IMR-90 (cell line): ENCODE results near the gene CLIC3. TPM values are rescaled to one million over a fixed set of nuclear protein-coding genes. Genes with fewer than 3 reads are reported as not detected.

Experiments
- ATAC-seq: fragments of 200-7000 bp; cut with Tn5 transposase; 2 replicates; pipeline ENCODE4 v1.9.1; 2020; ENCODE audit warnings: low read depth, mild to moderate bottlenecking, moderate library complexity
- BruUV-seq: library from RNA; stranded (reverse); fragments of 400-500 nt; replicated peaks from 2 replicates; lab custom pipeline; 2021; lab: Mats Ljungman, UMichigan
- CTCF ChIA-PET: fragments of 300-600 bp; formaldehyde crosslinking; extraction: SDS; loops from one replicate; lab custom pipeline; 2021; ENCODE audit warnings: antibody characterized with exemption; lab: Yijun Ruan, JAX
- POLR2A ChIA-PET: fragments of 300-600 bp; sonication (Branson Sonifier 250); formaldehyde crosslinking; loops from one replicate; lab custom pipeline; 2022; ENCODE audit warnings: antibody characterized with exemption; ENCODE audit not compliant: unreplicated experiment; lab: Charles Lee
- DNase-seq: peaks from one replicate; pipeline ENCODE4 v3.0.0; 2013
- H2AFZ ChIP-seq: replicated peaks from 2 replicates; pipeline ENCODE3; 2013; ENCODE audit warnings: low read length, mild to moderate bottlenecking; ENCODE audit not compliant: poor library complexity
- H2AK5ac ChIP-seq: 2 replicates; pipeline ENCODE4 v1.6.1; 2013; ENCODE audit warnings: low read depth, low read length, inconsistent platforms
- H2AK9ac ChIP-seq: replicated peaks from 2 replicates; pipeline ENCODE3; 2013; ENCODE audit warnings: mild to moderate bottlenecking, low read depth, low read length, moderate library complexity; ENCODE audit not compliant: poor library complexity
- H2BK120ac ChIP-seq: 2 replicates; pipeline ENCODE4 v1.6.1; 2013; ENCODE audit warnings: low read depth, low read length, inconsistent platforms
- H2BK15ac ChIP-seq: 3 replicates; pipeline ENCODE4 v1.6.1; 2013; ENCODE audit warnings: low read depth, low read length, inconsistent platforms
- H2BK20ac ChIP-seq: 2 replicates; pipeline ENCODE4 v1.6.1; 2013; ENCODE audit warnings: low read depth, mild to moderate bottlenecking, inconsistent platforms, low read length, moderate library complexity
- H2BK5ac ChIP-seq: 2 replicates; pipeline ENCODE4 v1.6.1; 2013; ENCODE audit warnings: mild to moderate bottlenecking, low read depth, low read length, inconsistent platforms; ENCODE audit not compliant: poor library complexity, severe bottlenecking
- H3K14ac ChIP-seq: replicated peaks from 2 replicates; pipeline ENCODE4 v1.6.1; 2013; ENCODE audit warnings: low read depth, low read length, inconsistent platforms
- H3K18ac ChIP-seq: 2 replicates; pipeline ENCODE4 v1.6.1; 2013; ENCODE audit warnings: low read depth, low read length, control low read depth
- H3K23ac ChIP-seq: 2 replicates; pipeline ENCODE4 v1.6.1; 2013; ENCODE audit warnings: low read depth, low read length, inconsistent platforms
- H3K27ac ChIP-seq: 2 replicates; pipeline ENCODE4 v1.5.1; 2013; ENCODE audit warnings: mild to moderate bottlenecking, control low read depth, low read length; ENCODE audit not compliant: insufficient read depth
- H3K27me3 ChIP-seq: 2 replicates; pipeline ENCODE4 v1.6.1; 2013; ENCODE audit warnings: low read length; ENCODE audit not compliant: control insufficient read depth, insufficient read depth
- H3K36me3 ChIP-seq: 2 replicates; pipeline ENCODE4 v1.6.1; 2013; ENCODE audit warnings: low read length, mixed read lengths; ENCODE audit not compliant: control insufficient read depth, insufficient read depth
- H3K4ac ChIP-seq: 2 replicates; pipeline ENCODE4 v1.6.1; 2013; ENCODE audit warnings: low read depth, low read length, inconsistent platforms
- H3K4me1 ChIP-seq: 2 replicates; pipeline ENCODE4 v1.6.1; 2013; ENCODE audit warnings: low read length, mixed read lengths; ENCODE audit not compliant: control insufficient read depth, insufficient read depth
- H3K4me2 ChIP-seq: 2 replicates; pipeline ENCODE4 v1.6.1; 2013; ENCODE audit warnings: low read depth, mild to moderate bottlenecking, control low read depth, low read length, moderate library complexity
- H3K4me3 ChIP-seq: 2 replicates; pipeline ENCODE4 v1.5.1; 2013; ENCODE audit warnings: low read depth, mild to moderate bottlenecking, control low read depth, low read length, moderate library complexity; ENCODE audit not compliant: insufficient read depth
- H3K56ac ChIP-seq: 2 replicates; pipeline ENCODE4 v1.6.1; 2013; ENCODE audit warnings: low read length, inconsistent platforms; ENCODE audit not compliant: insufficient read depth; ENCODE audit errors: extremely low read depth
- H3K79me1 ChIP-seq, 2 experiments: 2 replicates each; pipeline ENCODE4 v1.6.1; 2013; ENCODE audit warnings: low read length in 2 of 2, inconsistent platforms in 1 of 2, low read depth in 1 of 2
- H3K9ac ChIP-seq: 2 replicates; pipeline ENCODE4 v1.6.1; 2013; ENCODE audit warnings: low read depth, low read length, control low read depth
- H3K9me1 ChIP-seq: 2 replicates; pipeline ENCODE4 v1.6.1; 2013; ENCODE audit warnings: low read length, inconsistent platforms; ENCODE audit not compliant: insufficient read depth
- H3K9me3 ChIP-seq: 2 replicates; pipeline ENCODE4 v1.6.1; 2013; ENCODE audit warnings: low read length; ENCODE audit not compliant: control insufficient read depth, insufficient read depth
- H4K20me1 ChIP-seq: 2 replicates; pipeline ENCODE4 v1.6.1; 2013; ENCODE audit warnings: low read length, inconsistent platforms; ENCODE audit not compliant: insufficient read depth
- H4K5ac ChIP-seq: 2 replicates; pipeline ENCODE4 v1.6.1; 2013; ENCODE audit warnings: mild to moderate bottlenecking, low read depth, low read length, control low read depth
- H4K8ac ChIP-seq, 2 experiments: 2 replicates each; pipeline ENCODE4 v1.6.1; 2013; ENCODE audit warnings: low read depth in 2 of 2, low read length in 2 of 2, control low read depth in 1 of 2, inconsistent platforms in 1 of 2
- H4K91ac ChIP-seq: 2 replicates; pipeline ENCODE4 v1.6.1; 2013; ENCODE audit warnings: low read depth, low read length, inconsistent platforms; ENCODE audit not compliant: insufficient read depth
- BHLHE40 ChIP-seq: fragments of 150-350 bp; IDR thresholded peaks from 2 replicates; pipeline ENCODE4 v1.6.1; 2016; ENCODE audit warnings: mild to moderate bottlenecking, low read depth, low read length
- CTCF ChIP-seq: conservative IDR thresholded peaks from 2 replicates; pipeline ENCODE4 v1.5.1; 2012; ENCODE audit warnings: mild to moderate bottlenecking, low read depth, low read length, improper control_type of control experiment
- MAFK ChIP-seq: IDR thresholded peaks from 2 replicates; pipeline ENCODE4 v1.6.1; 2012; ENCODE audit warnings: low read depth, low read length, improper control_type of control experiment
- MXI1 ChIP-seq: IDR thresholded peaks from 2 replicates; pipeline ENCODE4 v1.6.1; 2012; ENCODE audit warnings: low read depth, mild to moderate bottlenecking, low read length, moderate library complexity, borderline replicate concordance
- NFE2L2 ChIP-seq: fragments of 150-350 bp; IDR thresholded peaks from 2 replicates; pipeline ENCODE4 v1.6.1; 2016; ENCODE audit warnings: low read depth, mild to moderate bottlenecking, low read length
- RAD21 ChIP-seq: IDR thresholded peaks from 2 replicates; pipeline ENCODE4 v1.6.1; 2012; ENCODE audit warnings: low read length, improper control_type of control experiment
- SMC3 ChIP-seq: fragments of 150-350 bp; IDR thresholded peaks from 2 replicates; pipeline ENCODE4 v1.6.1; 2016; ENCODE audit warnings: low read depth, mild to moderate bottlenecking, antibody characterized with exemption, low read length, moderate library complexity
- WGBS, 2 experiments: methylation state at CpG; one replicate each; pipeline versions ENCODE4 v1.1.5 to v1.1.7; 2013; ENCODE audit warnings: missing lambda C conversion rate in 2 of 2; ENCODE audit not compliant: insufficient read length in 1 of 2; ENCODE audit errors: extremely low coverage in 2 of 2; 5-methylcytosine and 5-hydroxymethylcytosine counted together
- dilution Hi-C: fragments of 300-500 bp; cut with HindIII; formaldehyde crosslinking; loops from one replicate; pipeline ENCODE4 v1.14.3; 2018; ENCODE audit warnings: low sequenced_read_pairs; ENCODE audit not compliant: unreplicated experiment
- in situ Hi-C: fragments of 300-500 bp; cut with MboI; formaldehyde crosslinking; loops from 3 replicates; pipeline ENCODE4 v1.14.3; 2019; ENCODE audit warnings: low sequenced_read_pairs, inconsistent platforms, mixed read lengths
- intact Hi-C: fragments of 100-400 bp; cut with micrococcal nuclease; formaldehyde crosslinking; loops from 2 replicates; pipeline ENCODE4 v1.10.0; 2022
- polyA plus RNA-seq, 3 experiments: library from polyadenylated mRNA; depleted of rRNA; stranded (reverse); fragments of >200 nt; gene quantifications; 2 replicates each; pipeline ENCODE4 v1.2.3, GENCODE V29; 2012; ENCODE audit warnings: low replicate concordance in 1 of 3
- total RNA-seq: library from RNA; depleted of rRNA; stranded (reverse); fragments of >200 nt; gene quantifications from 2 replicates; pipeline ENCODE4 v1.2.3, GENCODE V29; 2012

Gene CLIC3
- total and polyA plus RNA-seq, 2 of the 4 experiments (the other 2 are of a cell fraction) = 0.18 to 1.7 TPM

GRCh38 chr9:137029058-137029936 lies 32.9 kb upstream of the CLIC3 start:
- intact Hi-C loops (loop anchor here (1.0 to 2.0 kb wide), 2 partner anchors 22 to 242 kb away; no protein-coding TSS in a partner anchor), dilution Hi-C loops (no loop called here)
- no peak overlapping the region for H3K18ac ChIP-seq

More at GRCh38 chr9:137029058-137029936, 32.9 kb upstream of the CLIC3 start:
- BruUV-seq = no TSS peak
- Histone ChIP-seq H3K23ac (no peak overlapping the region), H4K91ac (no peak overlapping the region), H3K79me1 (peaks cover 0 to 7% of the 10 kb centered on the region in 2 experiments; a peak in 2 of 4 replicates), H2BK5ac (no peak overlapping the region), H3K27ac (no peak overlapping the region), H3K56ac (no peak overlapping the region), H2BK120ac (no peak overlapping the region), H2BK20ac (no peak overlapping the region), H3K9me3 (no peaks in the 10 kb centered on the region), H3K4me3 (no peak overlapping the region; the same call in 1 of the 2 replicates), H3K4me2 (peak overlapping the region; percentile 85; the same call in 1 of the 2 replicates), H3K27me3 (peaks cover 2% of the 10 kb centered on the region; the same call in 1 of the 2 replicates), H2AK5ac (peak overlapping the region; percentile 30; the same call in 1 of the 2 replicates), H2AK9ac (peak overlapping the region; percentile 90), H3K9ac (no peak overlapping the region), H3K4ac (no peak overlapping the region), H2BK15ac (no peak overlapping the region), H3K36me3 (no peaks in the 10 kb centered on the region), H3K14ac (no peak overlapping the region), H4K8ac (no peak overlapping the region), H4K20me1 (no peaks in the 10 kb centered on the region; the same call in 1 of the 2 replicates), H3K9me1 (peaks cover 4% of the 10 kb centered on the region; the same call in 1 of the 2 replicates), H2AFZ (peak overlapping the region; percentile 92), H3K4me1 (peaks cover 5% of the 10 kb centered on the region), H4K5ac (no peak overlapping the region)
- DNase-seq = peak; percentile 36
- ATAC-seq = peak; percentile 69
- TF ChIP-seq RAD21 = peak; percentile 41; the same call in 1 of the 2 replicates
- peak; percentile 74 for TF ChIP-seq CTCF
- TF ChIP-seq BHLHE40 = no peak
- no peak for TF ChIP-seq MXI1
- TF ChIP-seq SMC3 = peak; percentile 43
- TF ChIP-seq NFE2L2 = no peak
- no peak for TF ChIP-seq MAFK
- in situ Hi-C loops = no loop called here
- POLR2A ChIA-PET = no interaction called here
- CTCF ChIA-PET = interaction anchor here (0.5 to 1.4 kb wide), 13 partner anchors 17 to 240 kb away, joined by 3 to 9 read pairs (median 3); partner anchors contain the start of genes AJM1, NPDC1, PAXX and SAPCD2
- WGBS, 2 experiments = 100% methylated on average over 2 of the region's 19 CpGs; no CpG with 5 or more reads in 1 of the 2 experiments
